SK-N-SH treated with all-trans-retinoic acid at 6 μM for 48 hours (cell line): ENCODE measurements around the gene C18orf63.

Source experiments
- ATAC-seq: fragments of 200-7000 bp; cut with Tn5 transposase; 3 replicates; pipeline ENCODE4 v1.9.1; 2020; ENCODE audit warnings: mild to moderate bottlenecking, moderate library complexity
- ARNTL ChIP-seq: fragments of 450-650 bp; formaldehyde crosslinking; IDR thresholded peaks from 2 replicates; pipeline ENCODE4 v1.5.0; 2020; ENCODE audit warnings: low read depth, mild to moderate bottlenecking, moderate library complexity, borderline replicate concordance
- BACH2 ChIP-seq: fragments of 250-450 bp; sonication (Bioruptor Pico); IDR thresholded peaks from 2 replicates; pipeline ENCODE4 v1.9.0; 2021; ENCODE audit warnings: mild to moderate bottlenecking, borderline replicate concordance
- CREB5 ChIP-seq: fragments of 250-450 bp; sonication (Bioruptor Pico); IDR thresholded peaks from 2 replicates; pipeline ENCODE4 v1.5.1; 2020; ENCODE audit warnings: low read depth, mild to moderate bottlenecking, moderate library complexity
- CSDC2 ChIP-seq: fragments of 250-450 bp; sonication (Bioruptor Pico); IDR thresholded peaks from 2 replicates; pipeline ENCODE4 v1.5.0; 2020; ENCODE audit warnings: mild to moderate bottlenecking, moderate library complexity
- CSRNP3 ChIP-seq: fragments of 250-450 bp; sonication (Bioruptor Pico); IDR thresholded peaks from 2 replicates; pipeline ENCODE4 v1.5.1; 2021; ENCODE audit warnings: mild to moderate bottlenecking, moderate library complexity
- ESRRG ChIP-seq: fragments of 250-450 bp; sonication (Bioruptor Pico); IDR thresholded peaks from 2 replicates; pipeline ENCODE4 v1.6.1; 2021; ENCODE audit warnings: mild to moderate bottlenecking
- GLIS3 ChIP-seq: fragments of 250-450 bp; sonication (Bioruptor Pico); IDR thresholded peaks from 2 replicates; pipeline ENCODE4 v1.5.0; 2020; ENCODE audit warnings: mild to moderate bottlenecking, moderate library complexity
- ISL1 ChIP-seq: fragments of 250-450 bp; sonication (Bioruptor Pico); IDR thresholded peaks from 2 replicates; pipeline ENCODE4 v2.1.2; 2022; ENCODE audit warnings: mild to moderate bottlenecking, moderate library complexity
- OSR1 ChIP-seq: fragments of 250-450 bp; sonication (Bioruptor Pico); IDR thresholded peaks from 2 replicates; pipeline ENCODE4 v1.8.0; 2022; ENCODE audit warnings: moderate library complexity, mild to moderate bottlenecking, inconsistent platforms
- PATZ1 ChIP-seq: fragments of 250-450 bp; sonication (Bioruptor Pico); IDR thresholded peaks from 2 replicates; pipeline ENCODE4 v1.8.0; 2020; ENCODE audit warnings: mild to moderate bottlenecking, moderate library complexity, borderline replicate concordance
- POU6F1 ChIP-seq: fragments of 250-450 bp; sonication (Bioruptor Pico); IDR thresholded peaks from 2 replicates; pipeline ENCODE4 v1.8.0; 2021; ENCODE audit warnings: low read depth, mild to moderate bottlenecking, moderate library complexity, borderline replicate concordance
- PPARA ChIP-seq: fragments of 250-450 bp; sonication (Bioruptor Pico); IDR thresholded peaks from 2 replicates; pipeline ENCODE4 v1.5.0; 2020; ENCODE audit warnings: mild to moderate bottlenecking, borderline replicate concordance
- RARB ChIP-seq: fragments of 250-450 bp; sonication (Bioruptor Pico); IDR thresholded peaks from 2 replicates; pipeline ENCODE4 v1.8.0; 2021; ENCODE audit warnings: mild to moderate bottlenecking, moderate library complexity
- SNAI2 ChIP-seq: fragments of 250-450 bp; sonication (Bioruptor Pico); IDR thresholded peaks from 2 replicates; pipeline ENCODE4 v1.5.0; 2020; ENCODE audit warnings: mild to moderate bottlenecking, moderate library complexity
- TCF4 ChIP-seq: fragments of 250-450 bp; sonication (Bioruptor Pico); IDR thresholded peaks from 2 replicates; pipeline ENCODE4 v1.8.0; 2021; ENCODE audit warnings: mild to moderate bottlenecking, moderate library complexity, borderline replicate concordance
- TOX ChIP-seq: fragments of 250-450 bp; sonication (Bioruptor Pico); IDR thresholded peaks from 2 replicates; pipeline ENCODE4 v1.8.0; 2021; ENCODE audit warnings: mild to moderate bottlenecking, moderate library complexity, borderline replicate concordance
- TSHZ2 ChIP-seq: fragments of 250-450 bp; sonication (Bioruptor Pico); IDR thresholded peaks from 2 replicates; pipeline ENCODE4 v1.5.0; 2020; ENCODE audit warnings: mild to moderate bottlenecking, moderate library complexity
- ZC3H10 ChIP-seq: fragments of 250-450 bp; sonication (Bioruptor Pico); IDR thresholded peaks from 2 replicates; pipeline ENCODE4 v1.5.1; 2021; ENCODE audit warnings: mild to moderate bottlenecking, moderate library complexity
- ZFP3 ChIP-seq: fragments of 250-450 bp; sonication (Bioruptor Pico); IDR thresholded peaks from 2 replicates; pipeline ENCODE4 v1.5.0; 2020; ENCODE audit warnings: mild to moderate bottlenecking, moderate library complexity
- ZFP30 ChIP-seq: fragments of 450-650 bp; formaldehyde crosslinking; IDR thresholded peaks from 2 replicates; pipeline ENCODE4 v1.5.0; 2022; ENCODE audit warnings: mild to moderate bottlenecking, moderate library complexity
- ZNF70 ChIP-seq: fragments of 450-650 bp; formaldehyde crosslinking; IDR thresholded peaks from 2 replicates; pipeline ENCODE4 v1.5.0; 2020; ENCODE audit warnings: mild to moderate bottlenecking, moderate library complexity

Gene C18orf63

GRCh38 chr18:74377776-74378175 lies 62.1 kb downstream of the C18orf63 start:
- ATAC-seq, result no peak
- TF ChIP-seq SNAI2 (CRISPR knock-in tag), result no peak
- TF ChIP-seq TOX (CRISPR knock-in tag), result no peak
- TF ChIP-seq ESRRG (CRISPR knock-in tag), result no peak
- TF ChIP-seq GLIS3 (CRISPR knock-in tag), result no peak
- no peak for TF ChIP-seq BACH2 (CRISPR knock-in tag)
- no peak for TF ChIP-seq ZFP30 (CRISPR knock-in tag)
- no peak for TF ChIP-seq CREB5 (CRISPR knock-in tag)
- TF ChIP-seq ARNTL (CRISPR knock-in tag), result no peak
- TF ChIP-seq ZC3H10 (CRISPR knock-in tag), result no peak
- no peak for TF ChIP-seq RARB (CRISPR knock-in tag)
- no peak for TF ChIP-seq CSRNP3 (CRISPR knock-in tag)
- TF ChIP-seq ZNF70 (CRISPR knock-in tag), result no peak
- TF ChIP-seq PATZ1 (CRISPR knock-in tag), result no peak
- no peak for TF ChIP-seq PPARA (CRISPR knock-in tag)
- TF ChIP-seq ZFP3 (CRISPR knock-in tag), result no peak
- no peak for TF ChIP-seq TCF4
- no peak for TF ChIP-seq ISL1 (CRISPR knock-in tag)

GRCh38 chr18:74378179-74378682 lies 62.6 kb downstream of the C18orf63 start:
- no peak for TF ChIP-seq ESRRG (CRISPR knock-in tag)
- TF ChIP-seq ZFP3 (CRISPR knock-in tag), result no peak
- no peak for TF ChIP-seq ARNTL (CRISPR knock-in tag)
- no peak for TF ChIP-seq OSR1
- TF ChIP-seq TOX (CRISPR knock-in tag), result no peak
- no peak for TF ChIP-seq TSHZ2 (CRISPR knock-in tag)
- no peak for TF ChIP-seq CREB5 (CRISPR knock-in tag)
- TF ChIP-seq RARB (CRISPR knock-in tag), result no peak
- TF ChIP-seq SNAI2 (CRISPR knock-in tag), result no peak
- TF ChIP-seq CSDC2, result no peak
- no peak for TF ChIP-seq GLIS3 (CRISPR knock-in tag)

GRCh38 chr18:74380916-74381315 lies 65.3 kb downstream of the C18orf63 start:
- ATAC-seq, result no peak
- TF ChIP-seq POU6F1 (CRISPR knock-in tag), result no peak
- no peak for TF ChIP-seq ISL1 (CRISPR knock-in tag)
- TF ChIP-seq TOX (CRISPR knock-in tag), result no peak
- TF ChIP-seq CSRNP3 (CRISPR knock-in tag), result no peak
- TF ChIP-seq, all 23 proteins: peak for 0

More at GRCh38 chr18:74378179-74378682, 62.6 kb downstream of the C18orf63 start:
- ATAC-seq, result no peak
